ENCODE measurements around the gene RAB11FIP5. TPM values are rescaled to one million over a fixed set of nuclear protein-coding genes. Genes with fewer than 3 reads are reported as not detected.

RAB11FIP5 gene
- total and polyA plus RNA-seq, 7 donors, result 13.0 to 24.2 (median 23.4) TPM

DNA sequence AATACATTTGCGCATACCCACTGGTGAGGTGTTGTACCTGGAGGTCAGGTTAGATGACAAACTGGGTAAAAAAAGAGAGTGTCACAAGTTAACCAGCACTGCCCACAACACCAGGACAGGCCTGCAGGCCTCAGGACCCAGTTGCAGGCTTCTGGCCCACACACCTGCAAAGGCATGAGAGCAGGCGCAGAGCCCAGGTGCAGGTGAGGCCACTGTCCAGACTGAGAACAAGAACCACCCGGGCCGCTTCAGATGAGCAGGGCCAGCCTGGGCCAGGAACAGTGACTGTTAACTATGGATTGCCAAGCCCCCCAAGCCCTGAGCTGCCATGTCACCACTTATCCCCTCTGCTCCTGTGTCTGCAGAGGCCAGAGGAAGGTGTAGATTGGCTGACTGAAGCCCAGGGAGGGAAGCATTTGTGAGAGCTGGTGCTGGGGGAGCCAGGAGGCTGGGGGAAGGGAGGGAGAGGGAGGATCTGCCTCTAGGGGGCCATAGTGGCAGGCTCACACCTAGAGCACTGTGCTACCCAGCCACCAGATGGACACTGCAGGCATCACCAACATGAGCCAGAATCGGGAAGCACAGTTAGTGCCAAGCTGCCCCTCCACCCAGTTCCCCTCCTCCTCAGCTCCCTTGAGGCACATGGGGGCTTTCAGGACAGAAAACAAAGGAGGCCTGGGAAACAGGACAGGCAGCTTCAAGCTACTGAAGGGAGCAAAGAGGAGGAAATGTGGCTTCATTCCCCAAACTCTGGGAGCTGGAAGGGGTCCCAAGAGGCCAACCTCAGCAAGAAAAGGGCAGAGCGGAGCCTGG is 76.6 kb downstream of the RAB11FIP5 start:
- ATAC-seq (peak in 2 of 4 donors; percentile 17 to 20), DNase-seq (no peak)
- WGBS, 3 donors, result 84 to 88% (median 84%) methylated on average over 6 of the region's 6 CpGs
- H3K9me3 ChIP-seq, result no peaks in the 10 kb centered on the region
- H3K27ac ChIP-seq, result no peak overlapping the region
- no peaks in the 10 kb centered on the region for H3K27me3 ChIP-seq (ENCODE audit: insufficient read depth in 3 of 3, low read length in 2 of 3)
- peaks cover 2 to 44% of the 10 kb centered on the region in 2 donors for H3K36me3 ChIP-seq (ENCODE audit: insufficient read depth in 1 of 2, low read depth in 1 of 2)
- H3K4me3 ChIP-seq, result no peak overlapping the region
- intact Hi-C loops (cut with DNase I), result no loop called here
- no peaks in the 10 kb centered on the region for H3K4me1 ChIP-seq
- TF ChIP-seq, protein P1, sequence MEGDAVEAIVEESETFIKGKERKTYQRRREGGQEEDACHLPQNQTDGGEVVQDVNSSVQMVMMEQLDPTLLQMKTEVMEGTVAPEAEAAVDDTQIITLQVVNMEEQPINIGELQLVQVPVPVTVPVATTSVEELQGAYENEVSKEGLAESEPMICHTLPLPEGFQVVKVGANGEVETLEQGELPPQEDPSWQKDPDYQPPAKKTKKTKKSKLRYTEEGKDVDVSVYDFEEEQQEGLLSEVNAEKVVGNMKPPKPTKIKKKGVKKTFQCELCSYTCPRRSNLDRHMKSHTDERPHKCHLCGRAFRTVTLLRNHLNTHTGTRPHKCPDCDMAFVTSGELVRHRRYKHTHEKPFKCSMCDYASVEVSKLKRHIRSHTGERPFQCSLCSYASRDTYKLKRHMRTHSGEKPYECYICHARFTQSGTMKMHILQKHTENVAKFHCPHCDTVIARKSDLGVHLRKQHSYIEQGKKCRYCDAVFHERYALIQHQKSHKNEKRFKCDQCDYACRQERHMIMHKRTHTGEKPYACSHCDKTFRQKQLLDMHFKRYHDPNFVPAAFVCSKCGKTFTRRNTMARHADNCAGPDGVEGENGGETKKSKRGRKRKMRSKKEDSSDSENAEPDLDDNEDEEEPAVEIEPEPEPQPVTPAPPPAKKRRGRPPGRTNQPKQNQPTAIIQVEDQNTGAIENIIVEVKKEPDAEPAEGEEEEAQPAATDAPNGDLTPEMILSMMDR (IDR thresholded peaks at IDR 0.05), result no peak

DNA sequence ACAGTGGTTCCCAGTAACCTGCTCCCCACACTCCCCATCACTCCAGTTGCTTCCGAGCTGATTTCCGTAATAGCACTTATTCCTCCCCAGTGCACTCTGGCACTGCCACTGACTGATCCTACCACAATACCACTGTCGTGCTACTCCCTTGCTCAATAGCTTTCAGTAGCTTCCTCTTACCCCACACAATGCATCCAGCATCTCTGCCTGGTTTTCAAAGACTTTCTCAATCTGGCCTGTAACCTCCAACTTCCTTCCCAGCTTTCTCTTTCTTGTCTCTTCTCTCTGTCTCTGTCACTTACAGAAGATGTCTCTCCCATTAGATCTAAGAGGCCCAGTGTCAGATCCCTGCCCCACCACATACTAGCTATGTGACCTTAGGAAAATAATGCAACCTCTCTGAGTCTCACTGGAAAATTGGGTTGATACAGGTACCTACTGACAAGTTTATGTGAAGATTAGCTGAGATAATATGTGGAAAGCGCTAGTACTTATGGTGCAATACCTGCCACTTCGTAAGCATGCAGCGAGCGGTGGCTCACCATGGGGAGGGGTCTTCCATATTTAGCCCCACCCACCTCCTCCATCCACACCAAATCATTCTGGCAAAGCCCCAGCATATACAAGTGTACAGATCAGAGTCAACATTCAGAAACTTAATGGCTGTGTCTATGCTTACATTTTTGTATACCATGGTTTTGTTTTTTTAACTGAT is 77.9 kb downstream of the RAB11FIP5 start:
- ATAC-seq, result no peak
- no peaks in the 10 kb centered on the region for H3K4me1 ChIP-seq
- H3K4me3 ChIP-seq, result no peak overlapping the region
- H3K27ac ChIP-seq, result no peak overlapping the region
- WGBS, 3 donors, result 92 to 93% (median 93%) methylated on average over 7 of the region's 7 CpGs
- no peak for DNase-seq
- intact Hi-C loops (cut with DNase I), result no loop called here
- peaks cover 2 to 31% of the 10 kb centered on the region in 2 donors for H3K36me3 ChIP-seq (ENCODE audit: insufficient read depth in 1 of 2, low read depth in 1 of 2)
- no peaks in the 10 kb centered on the region for H3K27me3 ChIP-seq (ENCODE audit: insufficient read depth in 3 of 3, low read length in 2 of 3)
- no peaks in the 10 kb centered on the region for H3K9me3 ChIP-seq
- TF ChIP-seq, protein P1 (IDR thresholded peaks at IDR 0.05), result no peak

DNA sequence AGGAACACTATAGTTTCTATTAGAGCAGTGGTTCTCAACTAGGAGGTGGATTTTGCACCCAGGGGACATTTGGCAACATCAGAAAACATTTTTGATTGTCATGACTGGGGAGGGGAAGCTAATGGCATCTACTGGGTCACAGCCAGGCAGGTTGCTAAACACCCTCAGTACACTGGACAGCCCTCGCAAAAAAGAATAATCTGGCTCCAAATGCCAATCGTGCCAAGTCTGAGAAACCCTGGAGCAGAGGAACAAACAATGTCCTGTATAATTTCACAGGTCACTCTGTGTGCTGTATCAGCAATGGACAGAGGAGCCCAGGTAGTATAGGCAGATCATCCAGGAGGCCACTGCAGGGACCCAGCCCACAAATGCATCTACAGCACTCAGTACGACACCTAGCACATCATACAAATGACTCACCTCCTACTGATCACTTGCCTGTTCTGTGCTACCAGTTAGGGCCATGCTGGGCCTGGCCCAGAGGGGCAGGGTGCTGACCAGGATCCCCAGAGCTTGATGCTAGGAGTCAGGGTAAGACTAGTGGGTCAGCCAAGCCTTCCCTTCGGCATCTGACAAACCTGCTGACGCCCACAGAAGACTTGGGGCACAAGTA is 78.9 kb downstream of the RAB11FIP5 start:
- Histone ChIP-seq H3K4me3 (no peak overlapping the region), H3K27ac (no peak overlapping the region), H3K36me3 (ENCODE audit: insufficient read depth in 1 of 2, low read depth in 1 of 2) (peaks cover 2 to 21% of the 10 kb centered on the region in 2 donors), H3K9me3 (no peaks in the 10 kb centered on the region), H3K27me3 (ENCODE audit: insufficient read depth in 3 of 3, low read length in 2 of 3) (no peaks in the 10 kb centered on the region), H3K4me1 (no peaks in the 10 kb centered on the region)
- ATAC-seq, result peak in 1 of 4 donors; percentile 19
- DNase-seq, result no peak
- WGBS, 3 donors, result 77 to 89% (median 86%) methylated on average over 5 of the region's 5 CpGs
- intact Hi-C loops (cut with DNase I), result no loop called here
- TF ChIP-seq, protein P1 (IDR thresholded peaks at IDR 0.05), result no peak

DNA sequence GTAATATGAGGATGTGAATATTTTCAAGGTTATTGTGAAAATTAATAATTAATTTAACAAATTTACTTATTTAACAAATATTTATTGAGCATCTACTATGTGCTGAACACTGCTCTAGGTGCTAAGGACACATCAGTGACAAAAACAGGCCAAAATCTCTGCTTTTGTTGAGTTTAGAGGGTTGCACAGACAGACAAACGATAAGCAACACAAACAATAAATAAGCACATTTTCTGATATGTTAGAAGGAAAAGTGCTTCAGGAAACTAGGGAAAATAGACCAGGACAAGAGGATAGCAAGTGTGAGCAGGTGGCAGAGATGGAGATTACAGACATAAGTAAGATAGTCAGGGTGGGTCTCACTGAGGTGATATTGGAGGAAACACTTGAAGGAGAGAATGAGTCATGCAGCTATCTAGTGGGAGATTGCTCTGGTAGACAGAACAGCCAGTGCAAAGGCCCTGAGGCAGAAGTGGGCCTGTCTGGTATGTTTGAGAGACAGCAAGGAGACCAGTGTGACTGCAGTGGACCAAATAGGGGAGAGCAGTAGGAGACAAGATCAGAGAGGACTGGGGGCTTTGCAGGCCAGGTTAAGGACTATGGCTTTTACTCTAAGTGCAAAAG is 79.5 kb downstream of the RAB11FIP5 start:
- Histone ChIP-seq H3K27ac (no peak overlapping the region), H3K4me1 (no peaks in the 10 kb centered on the region), H3K36me3 (ENCODE audit: insufficient read depth in 1 of 2, low read depth in 1 of 2) (peaks cover 2 to 18% of the 10 kb centered on the region in 2 donors), H3K4me3 (no peak overlapping the region), H3K27me3 (ENCODE audit: insufficient read depth in 3 of 3, low read length in 2 of 3) (no peaks in the 10 kb centered on the region), H3K9me3 (no peaks in the 10 kb centered on the region)
- WGBS, 3 donors, result 90 to 96% (median 94%) methylated on average over 1 of the region's 1 CpG
- intact Hi-C loops (cut with DNase I), result no loop called here
- DNase-seq (no peak), ATAC-seq (no peak)
- TF ChIP-seq, protein P1 (IDR thresholded peaks at IDR 0.05), result no peak

Data from psoas muscle (tissue), 8 donors.